T-helper 2 cell treated with Interferon-gamma antibody and Interleukin-4, amounts not matched to agents 5 μg/mL and 100 μg/mL, for 36 hours (primary cell): ENCODE results near the gene CHMP6.
A peak's percentile ranks its signal among the peaks of the same experiment; 100 is the strongest.

Experiments
- DNase-seq: peaks from one replicate; pipeline ENCODE4 v3.0.0; 2021; ENCODE audit warnings: low spot score
- H3K27ac Mint-ChIP-seq: one replicate; pipeline ENCODE4 v1.8.0; 2021; ENCODE audit warnings: mild to moderate bottlenecking, mixed read lengths
- H3K27me3 Mint-ChIP-seq: one replicate; pipeline ENCODE4 v1.8.0; 2021; ENCODE audit warnings: low read depth, mixed read lengths
- H3K36me3 Mint-ChIP-seq: one replicate; pipeline ENCODE4 v1.8.0; 2021; ENCODE audit warnings: low read depth, mixed read lengths
- H3K4me1 Mint-ChIP-seq: one replicate; pipeline ENCODE4 v1.8.0; 2021; ENCODE audit warnings: low read depth, mixed read lengths
- H3K4me3 Mint-ChIP-seq: one replicate; pipeline ENCODE4 v1.8.0; 2022; ENCODE audit warnings: mild to moderate bottlenecking, moderate library complexity, mixed read lengths
- H3K9me3 Mint-ChIP-seq: one replicate; pipeline ENCODE4 v1.8.0; 2021; ENCODE audit warnings: mixed read lengths

Gene CHMP6

DNA sequence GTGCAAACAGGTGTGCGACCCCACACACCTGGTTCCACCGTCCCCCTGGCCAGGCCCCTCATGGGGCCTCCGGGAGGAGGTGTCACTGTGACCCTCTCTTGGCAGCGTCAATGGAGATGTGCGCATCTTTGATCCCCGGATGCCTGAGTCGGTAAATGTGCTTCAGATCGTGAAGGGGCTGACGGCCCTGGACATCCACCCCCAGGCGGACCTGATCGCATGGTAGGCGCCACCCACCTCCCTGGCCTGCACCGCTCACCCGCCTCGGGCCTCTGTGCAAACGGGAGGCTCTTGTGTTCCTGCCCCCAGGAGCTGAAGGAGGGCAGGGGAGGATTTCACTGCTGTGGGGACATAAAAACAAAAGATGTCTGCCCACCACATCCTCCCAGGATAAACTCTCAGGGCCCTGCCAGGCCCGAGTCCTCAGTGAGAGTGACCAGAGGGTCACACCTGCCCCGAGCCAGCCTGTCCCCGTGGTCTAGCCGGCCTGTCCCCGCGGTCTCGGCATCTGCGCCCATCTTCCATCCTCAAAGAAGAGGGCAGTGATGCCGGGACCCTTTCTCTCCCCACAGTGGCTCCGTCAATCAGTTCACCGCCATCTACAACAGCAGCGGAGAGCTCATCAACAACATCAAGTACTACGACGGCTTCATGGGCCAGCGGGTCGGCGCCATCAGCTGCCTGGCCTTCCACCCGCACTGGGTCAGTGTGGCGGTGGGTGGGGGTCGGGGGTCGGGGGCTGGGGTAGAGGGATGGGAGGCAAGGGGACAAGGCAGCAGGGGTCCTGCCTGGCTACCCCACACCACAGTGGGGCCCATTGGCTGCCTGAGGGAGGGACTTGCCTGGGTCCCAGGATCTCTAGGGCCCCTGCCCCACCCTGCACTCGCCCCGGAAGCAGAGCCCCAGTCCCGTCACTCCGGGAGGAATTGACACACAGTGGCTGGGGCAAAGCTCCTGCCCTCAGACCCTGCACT, 29.0 kb upstream of the CHMP6 start:
- Mint-ChIP-seq H3K27me3 (no peaks in the 10 kb centered on the region), H3K4me1 (no peaks in the 10 kb centered on the region), H3K9me3 (no peaks in the 10 kb centered on the region), H3K27ac (no peak overlapping the region), H3K36me3 (peaks cover 10% of the 10 kb centered on the region), H3K4me3 (no peak overlapping the region)
- no peak for DNase-seq

- peaks cover 10% of the 10 kb centered on the region for H3K36me3 Mint-ChIP-seq
- H3K9me3 Mint-ChIP-seq = no peaks in the 10 kb centered on the region
- H3K27ac Mint-ChIP-seq = no peak overlapping the region
- H3K4me3 Mint-ChIP-seq = no peak overlapping the region
- DNase-seq = no peak
- no peaks in the 10 kb centered on the region for H3K4me1 Mint-ChIP-seq
- H3K27me3 Mint-ChIP-seq = no peaks in the 10 kb centered on the region
Observed at GRCh38 chr17:80963812-80964543, 27.7 kb upstream of the CHMP6 start.

DNA sequence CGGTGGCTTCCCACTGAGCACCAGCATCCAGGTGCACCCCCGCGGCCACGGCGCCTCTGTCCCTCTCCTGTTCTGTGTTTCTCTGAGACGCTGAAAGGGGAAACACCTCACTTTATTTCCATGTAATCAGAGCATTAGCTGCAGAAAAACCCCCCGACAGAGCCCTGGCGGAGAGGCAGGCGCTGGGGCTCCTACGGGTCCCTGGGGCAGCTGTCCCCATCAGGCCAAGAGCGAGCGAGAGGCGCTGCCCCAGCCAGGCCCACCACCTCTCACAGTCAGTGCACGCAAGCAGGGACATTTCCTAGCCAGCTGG, 27.1 kb upstream of the CHMP6 start:
- no peak overlapping the region for H3K27ac Mint-ChIP-seq
- DNase-seq = no peak
- no peaks in the 10 kb centered on the region for H3K27me3 Mint-ChIP-seq
- no peaks in the 10 kb centered on the region for H3K4me1 Mint-ChIP-seq
- no peak overlapping the region for H3K4me3 Mint-ChIP-seq
- no peaks in the 10 kb centered on the region for H3K9me3 Mint-ChIP-seq
- H3K36me3 Mint-ChIP-seq = peaks cover 10% of the 10 kb centered on the region

GRCh38 chr17:80964859-80965580, 26.6 kb upstream of the CHMP6 start:
- Mint-ChIP-seq H3K4me1 (no peaks in the 10 kb centered on the region), H3K27ac (no peak overlapping the region), H3K27me3 (no peaks in the 10 kb centered on the region), H3K9me3 (no peaks in the 10 kb centered on the region), H3K4me3 (no peak overlapping the region), H3K36me3 (peaks cover 10% of the 10 kb centered on the region)
- no peak for DNase-seq

GRCh38 chr17:80965606-80966005, 26.0 kb upstream of the CHMP6 start:
- H3K9me3 Mint-ChIP-seq = no peaks in the 10 kb centered on the region
- peaks cover 10% of the 10 kb centered on the region for H3K36me3 Mint-ChIP-seq
- no peak for DNase-seq
- H3K4me1 Mint-ChIP-seq = no peaks in the 10 kb centered on the region
- no peaks in the 10 kb centered on the region for H3K27me3 Mint-ChIP-seq
- H3K4me3 Mint-ChIP-seq = no peak overlapping the region
- H3K27ac Mint-ChIP-seq = no peak overlapping the region

GRCh38 chr17:80967404-80967872, 24.2 kb upstream of the CHMP6 start:
- Mint-ChIP-seq H3K36me3 (peaks cover 10% of the 10 kb centered on the region), H3K27ac (no peak overlapping the region), H3K27me3 (no peaks in the 10 kb centered on the region), H3K4me3 (no peak overlapping the region), H3K4me1 (no peaks in the 10 kb centered on the region), H3K9me3 (no peaks in the 10 kb centered on the region)
- no peak for DNase-seq

GRCh38 chr17:80968602-80969029, 23.0 kb upstream of the CHMP6 start:
- Mint-ChIP-seq H3K27ac (no peak overlapping the region), H3K36me3 (peaks cover 10% of the 10 kb centered on the region)

DNA sequence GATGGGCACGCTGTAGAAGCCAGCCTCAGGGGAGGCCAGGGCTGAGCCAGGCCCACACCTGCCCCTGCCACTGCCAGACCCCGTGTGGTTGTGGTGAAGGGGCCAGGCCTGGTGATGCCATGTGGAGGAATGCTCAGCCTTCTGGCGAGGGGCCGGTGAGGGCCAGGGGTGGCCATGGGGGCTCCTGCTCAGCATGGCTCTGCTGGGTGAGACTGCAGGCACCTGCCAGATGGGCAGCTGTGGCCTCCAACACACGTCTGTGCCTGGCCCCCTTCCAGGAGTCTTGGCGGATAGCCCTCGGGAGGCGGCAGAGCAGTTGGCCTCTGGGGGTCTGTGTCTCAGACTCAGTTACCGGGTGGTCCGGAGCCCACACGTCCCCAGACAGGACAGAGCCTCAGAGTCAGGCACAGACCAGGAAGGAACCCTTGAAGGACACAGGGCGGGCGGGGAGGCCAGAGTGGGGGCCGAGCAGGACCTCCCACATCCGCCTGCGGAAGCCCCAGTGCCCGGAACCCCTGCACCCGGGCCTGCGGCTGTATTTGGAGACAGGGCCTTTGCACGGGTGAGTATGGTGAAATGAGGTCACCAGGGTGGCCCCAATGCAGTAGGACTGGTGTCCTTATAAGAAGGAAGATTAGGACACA, 22.5 kb upstream of the CHMP6 start:
- H3K27me3 Mint-ChIP-seq = no peaks in the 10 kb centered on the region
- no peak overlapping the region for H3K27ac Mint-ChIP-seq
- H3K36me3 Mint-ChIP-seq = peaks cover 10% of the 10 kb centered on the region
- no peaks in the 10 kb centered on the region for H3K4me1 Mint-ChIP-seq
- H3K4me3 Mint-ChIP-seq = no peak overlapping the region
- H3K9me3 Mint-ChIP-seq = no peaks in the 10 kb centered on the region
- no peak for DNase-seq

More at GRCh38 chr17:80968602-80969029, 23.0 kb upstream of the CHMP6 start:
- Mint-ChIP-seq H3K4me3 (no peak overlapping the region), H3K27me3 (no peaks in the 10 kb centered on the region), H3K4me1 (no peaks in the 10 kb centered on the region), H3K9me3 (no peaks in the 10 kb centered on the region)
- no peak for DNase-seq

DNA sequence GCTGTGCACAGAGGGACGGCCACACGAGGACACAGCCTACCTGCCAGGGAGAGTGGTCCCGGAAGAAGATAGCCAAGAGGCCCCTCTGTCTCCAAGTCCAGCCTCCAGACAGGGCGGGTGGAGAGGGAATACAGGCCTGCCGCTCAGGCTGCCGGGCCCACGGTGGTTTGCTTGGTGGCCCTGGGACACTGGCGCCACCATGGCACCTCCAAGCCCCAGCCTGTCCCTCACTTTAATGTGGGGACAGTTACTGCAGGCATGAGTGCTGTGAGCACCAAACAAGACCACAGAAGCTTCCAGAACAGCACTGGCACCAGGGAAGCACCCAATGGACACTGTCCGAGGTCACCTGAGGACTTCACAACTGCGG, 22.0 kb upstream of the CHMP6 start:
- peaks cover 7% of the 10 kb centered on the region for H3K36me3 Mint-ChIP-seq
- no peak overlapping the region for H3K4me3 Mint-ChIP-seq
- H3K27ac Mint-ChIP-seq = no peak overlapping the region
- H3K9me3 Mint-ChIP-seq = no peaks in the 10 kb centered on the region
- DNase-seq = no peak
- H3K4me1 Mint-ChIP-seq = no peaks in the 10 kb centered on the region
- H3K27me3 Mint-ChIP-seq = peaks cover 2% of the 10 kb centered on the region

GRCh38 chr17:80970044-80970761, 21.4 kb upstream of the CHMP6 start:
- H3K9me3 Mint-ChIP-seq = no peaks in the 10 kb centered on the region
- no peaks in the 10 kb centered on the region for H3K4me1 Mint-ChIP-seq
- H3K27me3 Mint-ChIP-seq = peaks cover 3% of the 10 kb centered on the region
- H3K27ac Mint-ChIP-seq = peak overlapping the region; percentile 31
- DNase-seq = no peak
- no peak overlapping the region for H3K4me3 Mint-ChIP-seq
- peaks cover 5% of the 10 kb centered on the region for H3K36me3 Mint-ChIP-seq

DNA sequence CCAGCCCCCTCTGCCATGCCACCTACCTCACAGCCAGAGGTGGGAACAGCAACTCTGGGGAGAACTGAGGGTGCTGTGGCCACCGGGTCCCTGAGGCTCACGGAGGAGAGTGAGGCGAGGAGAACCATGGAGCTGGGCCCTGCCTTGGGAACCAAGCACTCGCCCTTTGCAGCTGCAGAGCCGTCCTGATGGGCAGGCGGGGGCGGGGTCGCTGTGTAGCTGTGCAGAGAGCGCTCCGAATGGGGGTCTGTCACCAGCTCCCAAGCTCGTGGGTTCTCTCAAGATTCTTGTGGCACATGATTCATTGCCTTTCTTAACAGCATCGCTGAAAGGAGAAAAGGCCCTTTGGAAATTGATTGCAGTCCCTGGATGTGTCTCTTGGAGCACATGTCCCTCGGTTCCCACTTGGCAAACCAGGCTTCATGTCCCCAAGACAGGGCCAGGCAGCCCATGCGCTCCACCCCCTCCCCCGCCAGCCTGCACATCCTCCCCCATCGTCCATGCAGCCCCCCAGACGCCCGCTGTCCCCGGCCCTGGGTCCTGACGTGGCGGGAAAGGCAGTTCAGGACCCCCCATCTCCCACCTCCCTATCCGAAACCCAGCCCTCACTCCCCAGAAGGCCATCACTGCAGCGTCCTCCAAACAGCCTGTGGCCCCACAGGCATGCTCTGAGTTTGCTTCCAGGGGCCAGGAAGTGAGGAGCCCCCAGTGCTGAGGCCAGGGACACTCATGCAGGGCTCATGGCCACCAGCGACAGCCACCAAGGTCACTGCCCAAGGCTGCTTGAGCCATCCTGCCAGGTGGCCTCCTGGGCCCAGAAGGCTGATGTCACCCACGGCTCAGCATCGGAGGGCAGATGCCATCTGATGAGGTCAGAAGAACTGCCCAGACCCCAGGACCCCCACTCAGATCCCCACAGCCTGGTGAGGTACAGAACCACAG, 20.6 kb upstream of the CHMP6 start:
- Mint-ChIP-seq H3K9me3 (no peaks in the 10 kb centered on the region), H3K27me3 (peaks cover 3% of the 10 kb centered on the region), H3K4me1 (no peaks in the 10 kb centered on the region), H3K27ac (peak overlapping the region; percentile 31), H3K36me3 (peaks cover 4% of the 10 kb centered on the region), H3K4me3 (no peak overlapping the region)
- no peak for DNase-seq

- H3K36me3 Mint-ChIP-seq = peaks cover under 1% of the 10 kb centered on the region
Observed at GRCh38 chr17:80971704-80972304, 19.8 kb upstream of the CHMP6 start.

More at GRCh38 chr17:80971704-80972304, 19.8 kb upstream of the CHMP6 start:
- H3K27ac Mint-ChIP-seq = no peak overlapping the region
- no peak overlapping the region for H3K4me3 Mint-ChIP-seq
- H3K27me3 Mint-ChIP-seq = peaks cover 3% of the 10 kb centered on the region
- no peaks in the 10 kb centered on the region for H3K9me3 Mint-ChIP-seq
- H3K4me1 Mint-ChIP-seq = no peaks in the 10 kb centered on the region
- DNase-seq = no peak
